GDM1 (cell line): ENCODE measurements around the gene PRAMEF9.
A peak's percentile ranks its signal among the peaks of the same experiment; 100 is the strongest.
"Not testable (repeated sequence)": the region's sequence is repeated elsewhere in the genome, so short reads cannot be mapped to it uniquely, and the experiment has no call there.

Experiments used
- DNase-seq: peaks from one replicate; lab custom pipeline; 2025; lab: John Stamatoyannopoulos, UW

PRAMEF9 gene

DNA sequence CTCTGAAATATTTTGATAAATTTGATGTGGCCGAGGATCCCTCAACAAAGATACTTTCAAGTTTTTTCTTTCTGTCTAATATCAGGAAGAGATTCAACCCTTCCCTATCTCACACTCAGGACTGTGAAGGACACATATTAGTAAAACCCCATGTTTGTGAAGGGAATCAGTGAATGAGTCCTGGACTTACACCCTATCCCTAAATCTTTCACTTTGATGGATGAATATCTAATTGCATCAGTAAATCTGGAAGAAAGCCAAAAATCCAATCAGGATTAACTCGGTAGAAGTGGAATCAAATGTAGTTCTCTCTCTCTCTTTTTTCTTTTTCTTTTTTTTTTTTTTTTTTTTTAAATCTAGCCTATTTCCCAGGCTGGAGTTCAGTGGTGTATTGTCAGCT lies at the start of gene PRAMEF9:
PRAMEF9 (plus strand) TSS at position 301 of the 400 bp plus-strand sequence. CDS start 3,433 bp downstream, outside the sequence.
- not testable (repeated sequence) for DNase-seq

DNA sequence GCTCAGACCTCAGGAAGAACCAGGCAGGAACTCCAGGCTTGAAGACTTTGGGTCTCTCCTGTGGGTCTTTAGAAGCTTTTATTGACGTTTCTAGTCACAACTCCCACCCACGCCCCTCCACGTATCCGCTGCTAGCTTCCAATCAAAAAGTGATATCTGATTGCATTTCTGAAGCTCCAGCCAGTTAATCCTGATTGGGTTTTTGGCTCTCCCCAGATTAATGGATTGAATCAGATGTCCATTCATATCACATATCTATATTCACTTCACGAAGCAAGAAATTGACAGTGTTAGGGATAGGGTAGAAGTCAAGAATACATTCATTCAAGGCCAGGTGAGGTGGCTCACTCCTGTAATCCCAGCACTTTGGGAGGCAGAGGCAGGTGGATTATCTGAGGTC lies 15.7 kb upstream of the PRAMEF9 start, which contains the start of gene PRAMEF26:
PRAMEF26 (minus strand) TSS at position 101 of the 400 bp plus-strand sequence. CDS start 2,914 bp downstream, outside the sequence.
- DNase-seq: not testable (repeated sequence)

DNA sequence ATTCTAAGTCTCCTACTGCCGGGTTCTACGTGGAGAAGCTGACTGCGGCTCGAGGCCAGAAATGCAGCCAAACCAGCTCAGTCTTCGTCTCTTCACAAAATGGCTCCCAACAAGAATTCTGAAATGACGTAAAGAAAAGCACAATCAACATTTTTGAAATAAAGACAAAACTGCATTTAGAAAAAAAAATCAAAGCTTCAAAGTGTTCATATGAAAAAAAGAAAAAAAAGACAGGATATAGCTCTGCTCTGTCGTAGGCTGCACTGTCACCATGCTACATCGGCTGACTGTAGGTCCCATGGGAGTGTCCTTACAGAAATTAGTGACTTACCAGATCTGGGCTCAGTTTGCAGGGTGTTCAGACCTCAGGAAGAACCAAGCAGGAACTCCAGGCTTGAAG lies 6.1 kb upstream of the PRAMEF9 start, which contains the start of gene HNRNPCL4:
HNRNPCL4 (minus strand) TSS at position 101 of the 400 bp plus-strand sequence. CDS start 164 bp downstream, outside the sequence.
- not testable (repeated sequence) for DNase-seq

GRCh38 chr1:13201309-13201708 lies 29.7 kb downstream of the PRAMEF9 start, which contains the start of gene PRAMEF13:
PRAMEF13 (minus strand) TSS chr1:13201409; CDS start chr1:13199589, 1,820 bp downstream.
- not testable (repeated sequence) for DNase-seq

GRCh38 chr1:13208712-13209111 lies 37.1 kb downstream of the PRAMEF9 start:
- DNase-seq: not testable (repeated sequence)

DNA sequence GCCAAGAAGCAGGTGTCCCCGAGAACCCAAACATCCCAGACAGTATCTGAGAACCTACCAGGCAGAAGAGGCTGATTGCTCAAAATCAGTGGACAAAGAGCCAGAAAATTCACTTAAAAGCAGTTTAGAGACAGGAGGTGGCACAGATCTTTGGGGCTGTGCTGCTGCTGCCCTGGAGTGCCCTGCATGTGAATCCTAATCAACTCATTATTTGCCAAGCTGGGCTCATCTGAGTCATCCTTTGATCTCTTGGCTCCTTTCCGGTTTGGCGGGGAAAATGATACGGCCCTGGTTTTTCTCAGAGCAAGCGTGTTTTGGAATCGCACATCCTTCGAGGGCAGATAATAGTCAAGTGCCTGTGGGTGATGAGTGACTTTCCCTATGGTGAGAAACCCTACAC lies 45.0 kb downstream of the PRAMEF9 start:
- DNase-seq: not testable (repeated sequence)

DNA sequence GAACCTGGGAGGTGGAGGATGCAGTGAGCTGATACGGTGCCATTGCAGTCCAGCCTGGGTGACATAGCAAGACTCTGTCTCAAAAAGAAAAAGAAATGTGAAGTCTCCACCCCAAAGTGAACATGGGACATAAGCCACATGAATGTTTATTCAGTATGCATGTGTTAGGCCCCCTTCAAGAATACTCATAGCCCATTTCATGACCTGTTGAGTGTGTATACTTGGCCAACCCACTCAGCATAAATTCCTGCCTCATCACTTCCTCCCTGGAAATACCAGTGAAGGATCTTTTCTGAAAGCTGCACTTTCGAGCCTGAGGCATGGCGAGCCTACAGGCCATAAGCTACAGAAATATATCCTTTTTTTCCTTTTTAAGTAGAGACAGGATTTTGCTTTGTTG lies 47.6 kb downstream of the PRAMEF9 start:
- not testable (repeated sequence) for DNase-seq

DNA sequence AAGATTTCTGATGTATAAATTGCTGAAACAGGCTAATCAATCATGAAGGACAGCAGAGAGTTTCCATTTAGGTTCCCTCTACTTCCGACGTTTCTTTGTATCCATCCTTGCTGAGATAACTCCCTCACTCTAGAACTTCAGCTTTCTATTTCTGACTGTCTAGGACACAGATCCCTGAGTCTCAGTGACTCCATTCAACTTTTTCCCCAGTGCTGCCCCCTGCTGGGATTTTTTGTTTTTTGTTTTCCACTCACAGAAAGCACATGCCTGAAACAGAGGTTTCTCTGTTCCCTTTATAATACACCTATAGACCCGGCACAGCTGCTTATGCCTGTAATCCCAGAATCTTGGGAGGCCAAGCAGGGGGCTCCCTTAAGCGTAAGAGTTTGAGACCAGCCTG lies 51.1 kb downstream of the PRAMEF9 start:
- not testable (repeated sequence) for DNase-seq

DNA sequence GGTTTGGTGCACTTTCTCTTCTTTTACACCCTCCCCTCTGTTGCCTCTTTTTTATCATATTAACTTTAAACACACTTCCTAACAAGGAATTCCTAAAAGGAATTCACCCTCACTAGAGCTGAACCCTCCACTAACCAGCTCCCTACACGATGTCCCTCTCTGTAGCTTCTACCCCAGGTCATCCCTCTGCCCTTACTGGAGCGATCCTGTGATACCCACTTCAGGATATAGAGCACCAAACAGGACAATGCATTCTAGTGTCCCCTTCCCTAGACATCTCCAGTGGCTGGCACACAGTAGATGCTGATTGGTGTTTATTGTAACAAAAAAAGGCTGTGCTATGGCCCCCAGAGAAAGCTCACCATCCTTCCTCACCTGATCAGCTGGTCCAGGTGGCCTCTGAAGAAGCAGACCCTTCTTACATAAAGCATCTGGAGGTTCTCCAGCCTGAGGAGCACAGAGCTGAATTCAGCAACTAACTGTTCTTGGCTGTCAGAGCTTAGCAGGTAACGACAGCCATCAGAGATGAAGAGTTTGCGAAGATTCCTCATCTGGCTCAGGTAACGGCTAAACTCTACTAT lies 52.9 kb downstream of the PRAMEF9 start:
- DNase-seq: no peak

DNA sequence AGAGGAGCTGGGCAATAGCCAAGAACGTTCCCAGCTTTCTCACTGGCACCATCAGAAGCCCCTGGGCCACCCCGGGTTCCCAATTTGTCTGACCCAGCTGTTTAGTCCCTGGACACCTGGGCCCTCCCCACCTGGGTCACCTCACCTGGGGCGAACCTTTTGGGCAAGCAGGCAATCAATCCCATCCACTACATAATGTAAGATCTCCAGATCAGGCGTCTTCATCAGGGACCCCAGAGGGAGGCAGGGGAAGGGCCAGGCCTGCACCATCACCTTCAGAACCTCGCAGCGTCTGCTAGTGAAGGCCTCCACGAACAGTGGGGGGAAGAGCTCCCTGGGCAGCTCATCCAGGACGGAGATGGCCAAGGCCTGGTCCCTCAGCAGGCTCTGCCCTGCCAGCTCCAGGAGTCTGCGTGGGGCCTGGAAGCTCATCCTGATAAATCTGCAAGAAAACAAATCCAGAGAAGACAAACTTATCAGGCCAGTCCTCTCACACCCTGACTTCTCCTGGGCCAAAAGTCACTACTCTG lies 54.1 kb downstream of the PRAMEF9 start, which contains the start of gene PRAMEF18:
PRAMEF18 (minus strand) TSS at position 480 of the 530 bp plus-strand sequence; CDS start at position 432, 48 bp downstream.
- DNase-seq: not testable (repeated sequence)

- DNase-seq: not testable (repeated sequence)
Observed at GRCh38 chr1:13227271-13228055, 55.8 kb downstream of the PRAMEF9 start.

DNA sequence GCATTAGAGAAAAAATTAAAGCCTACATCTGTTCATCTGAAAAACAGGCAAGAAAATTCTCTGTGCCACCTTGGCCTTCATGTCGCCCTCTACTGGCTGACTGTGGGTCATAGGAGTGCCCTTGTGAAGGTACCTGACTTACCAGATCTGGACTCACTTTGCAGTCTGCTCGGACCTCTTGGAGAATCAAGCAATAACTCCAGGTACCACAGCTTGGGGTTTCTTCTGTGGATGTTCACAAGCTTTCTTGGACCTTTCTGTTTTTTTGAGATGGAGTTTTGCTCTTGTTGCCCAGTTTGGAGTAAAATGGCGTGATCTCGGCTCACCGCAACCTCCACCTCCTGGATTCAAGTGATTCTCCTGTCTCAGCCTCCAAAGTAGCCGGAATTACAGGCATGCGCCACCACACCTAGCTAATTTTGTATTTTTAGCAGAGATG lies 56.7 kb downstream of the PRAMEF9 start:
- peak; percentile 5 for DNase-seq
